Measurements from ENCODE around the gene TMEM131L. TPM values are rescaled to one million over a fixed set of nuclear protein-coding genes. Genes with fewer than 3 reads are reported as not detected.

TMEM131L gene
- total and polyA plus RNA-seq, 4 donors, result 4.9 to 41.3 (median 12.9) TPM

DNA sequence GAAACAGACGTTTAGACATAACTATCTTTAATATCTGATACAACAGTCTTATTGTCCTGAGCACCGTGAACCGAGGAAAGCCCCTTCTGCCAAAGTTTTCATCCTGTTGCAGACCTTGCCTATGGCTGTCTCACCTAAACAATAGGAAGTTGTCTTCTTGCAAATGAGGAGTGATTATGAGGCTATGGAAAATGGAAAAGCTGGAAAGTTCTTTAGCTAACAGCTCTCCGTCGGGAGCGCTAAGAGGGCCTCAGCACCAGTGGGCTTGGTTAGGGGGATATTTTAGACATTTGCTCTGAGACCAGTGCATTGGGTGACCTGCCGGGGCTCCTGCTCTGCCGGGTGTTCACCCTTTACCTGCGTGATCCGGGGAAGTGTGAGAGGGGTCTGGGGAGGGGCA lies 28.4 kb downstream of the TMEM131L start:
- peaks cover 5 to 12% (median 6%) of the 10 kb centered on the region in 4 donors for H3K4me1 ChIP-seq (ENCODE audit: control insufficient read depth in 4 of 4, insufficient read depth in 4 of 4, low read length in 3 of 4)
- 93% methylated on average over 10 of the region's 10 CpGs for WGBS
- H3K27me3 ChIP-seq (ENCODE audit: control insufficient read depth in 4 of 4, insufficient read depth in 4 of 4, low read length in 3 of 4), result no peaks in the 10 kb centered on the region
- no peaks in the 10 kb centered on the region for H3K36me3 ChIP-seq (ENCODE audit: control insufficient read depth in 4 of 4, insufficient read depth in 3 of 4, low read depth in 1 of 4, low read length in 3 of 4)
- H3K9me3 ChIP-seq (ENCODE audit: control insufficient read depth in 4 of 4, low read length in 3 of 4), result no peaks in the 10 kb centered on the region
- TF ChIP-seq HNF4A (conservative IDR thresholded peaks at IDR 0.05), result no peak
- TF ChIP-seq FOXA2 (IDR thresholded peaks at IDR 0.05), result no peak
- no peak for TF ChIP-seq SP1 (IDR thresholded peaks at IDR 0.05)
- no peak for TF ChIP-seq GABPA (IDR thresholded peaks at IDR 0.05 in 1 of 2, conservative IDR thresholded peaks at IDR 0.05 in 1 of 2)
- TF ChIP-seq NR2F2 (IDR thresholded peaks at IDR 0.05), result no peak
- no peak for TF ChIP-seq TAF1 (conservative IDR thresholded peaks at IDR 0.05)
- TF ChIP-seq, protein P1, sequence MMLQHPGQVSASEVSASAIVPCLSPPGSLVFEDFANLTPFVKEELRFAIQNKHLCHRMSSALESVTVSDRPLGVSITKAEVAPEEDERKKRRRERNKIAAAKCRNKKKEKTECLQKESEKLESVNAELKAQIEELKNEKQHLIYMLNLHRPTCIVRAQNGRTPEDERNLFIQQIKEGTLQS (IDR thresholded peaks at IDR 0.05), result no peak
- no peak for TF ChIP-seq JUND (IDR thresholded peaks at IDR 0.05)
- no peak for TF ChIP-seq HNF4G (IDR thresholded peaks at IDR 0.05)
- TF ChIP-seq, protein P2, sequence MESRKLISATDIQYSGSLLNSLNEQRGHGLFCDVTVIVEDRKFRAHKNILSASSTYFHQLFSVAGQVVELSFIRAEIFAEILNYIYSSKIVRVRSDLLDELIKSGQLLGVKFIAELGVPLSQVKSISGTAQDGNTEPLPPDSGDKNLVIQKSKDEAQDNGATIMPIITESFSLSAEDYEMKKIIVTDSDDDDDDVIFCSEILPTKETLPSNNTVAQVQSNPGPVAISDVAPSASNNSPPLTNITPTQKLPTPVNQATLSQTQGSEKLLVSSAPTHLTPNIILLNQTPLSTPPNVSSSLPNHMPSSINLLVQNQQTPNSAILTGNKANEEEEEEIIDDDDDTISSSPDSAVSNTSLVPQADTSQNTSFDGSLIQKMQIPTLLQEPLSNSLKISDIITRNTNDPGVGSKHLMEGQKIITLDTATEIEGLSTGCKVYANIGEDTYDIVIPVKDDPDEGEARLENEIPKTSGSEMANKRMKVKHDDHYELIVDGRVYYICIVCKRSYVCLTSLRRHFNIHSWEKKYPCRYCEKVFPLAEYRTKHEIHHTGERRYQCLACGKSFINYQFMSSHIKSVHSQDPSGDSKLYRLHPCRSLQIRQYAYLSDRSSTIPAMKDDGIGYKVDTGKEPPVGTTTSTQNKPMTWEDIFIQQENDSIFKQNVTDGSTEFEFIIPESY (IDR thresholded peaks at IDR 0.05), result no peak
- TF ChIP-seq, protein P3, sequence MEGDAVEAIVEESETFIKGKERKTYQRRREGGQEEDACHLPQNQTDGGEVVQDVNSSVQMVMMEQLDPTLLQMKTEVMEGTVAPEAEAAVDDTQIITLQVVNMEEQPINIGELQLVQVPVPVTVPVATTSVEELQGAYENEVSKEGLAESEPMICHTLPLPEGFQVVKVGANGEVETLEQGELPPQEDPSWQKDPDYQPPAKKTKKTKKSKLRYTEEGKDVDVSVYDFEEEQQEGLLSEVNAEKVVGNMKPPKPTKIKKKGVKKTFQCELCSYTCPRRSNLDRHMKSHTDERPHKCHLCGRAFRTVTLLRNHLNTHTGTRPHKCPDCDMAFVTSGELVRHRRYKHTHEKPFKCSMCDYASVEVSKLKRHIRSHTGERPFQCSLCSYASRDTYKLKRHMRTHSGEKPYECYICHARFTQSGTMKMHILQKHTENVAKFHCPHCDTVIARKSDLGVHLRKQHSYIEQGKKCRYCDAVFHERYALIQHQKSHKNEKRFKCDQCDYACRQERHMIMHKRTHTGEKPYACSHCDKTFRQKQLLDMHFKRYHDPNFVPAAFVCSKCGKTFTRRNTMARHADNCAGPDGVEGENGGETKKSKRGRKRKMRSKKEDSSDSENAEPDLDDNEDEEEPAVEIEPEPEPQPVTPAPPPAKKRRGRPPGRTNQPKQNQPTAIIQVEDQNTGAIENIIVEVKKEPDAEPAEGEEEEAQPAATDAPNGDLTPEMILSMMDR (IDR thresholded peaks at IDR 0.05; ENCODE audit: low read depth, low read length, missing input control), result no peak
- no peak for TF ChIP-seq EGR1 (IDR thresholded peaks at IDR 0.05; ENCODE audit: low read depth in 2 of 2)
- TF ChIP-seq YY1 (IDR thresholded peaks at IDR 0.05), result no peak
- TF ChIP-seq RXRA (IDR thresholded peaks at IDR 0.05), result no peak
- TF ChIP-seq, protein P4, sequence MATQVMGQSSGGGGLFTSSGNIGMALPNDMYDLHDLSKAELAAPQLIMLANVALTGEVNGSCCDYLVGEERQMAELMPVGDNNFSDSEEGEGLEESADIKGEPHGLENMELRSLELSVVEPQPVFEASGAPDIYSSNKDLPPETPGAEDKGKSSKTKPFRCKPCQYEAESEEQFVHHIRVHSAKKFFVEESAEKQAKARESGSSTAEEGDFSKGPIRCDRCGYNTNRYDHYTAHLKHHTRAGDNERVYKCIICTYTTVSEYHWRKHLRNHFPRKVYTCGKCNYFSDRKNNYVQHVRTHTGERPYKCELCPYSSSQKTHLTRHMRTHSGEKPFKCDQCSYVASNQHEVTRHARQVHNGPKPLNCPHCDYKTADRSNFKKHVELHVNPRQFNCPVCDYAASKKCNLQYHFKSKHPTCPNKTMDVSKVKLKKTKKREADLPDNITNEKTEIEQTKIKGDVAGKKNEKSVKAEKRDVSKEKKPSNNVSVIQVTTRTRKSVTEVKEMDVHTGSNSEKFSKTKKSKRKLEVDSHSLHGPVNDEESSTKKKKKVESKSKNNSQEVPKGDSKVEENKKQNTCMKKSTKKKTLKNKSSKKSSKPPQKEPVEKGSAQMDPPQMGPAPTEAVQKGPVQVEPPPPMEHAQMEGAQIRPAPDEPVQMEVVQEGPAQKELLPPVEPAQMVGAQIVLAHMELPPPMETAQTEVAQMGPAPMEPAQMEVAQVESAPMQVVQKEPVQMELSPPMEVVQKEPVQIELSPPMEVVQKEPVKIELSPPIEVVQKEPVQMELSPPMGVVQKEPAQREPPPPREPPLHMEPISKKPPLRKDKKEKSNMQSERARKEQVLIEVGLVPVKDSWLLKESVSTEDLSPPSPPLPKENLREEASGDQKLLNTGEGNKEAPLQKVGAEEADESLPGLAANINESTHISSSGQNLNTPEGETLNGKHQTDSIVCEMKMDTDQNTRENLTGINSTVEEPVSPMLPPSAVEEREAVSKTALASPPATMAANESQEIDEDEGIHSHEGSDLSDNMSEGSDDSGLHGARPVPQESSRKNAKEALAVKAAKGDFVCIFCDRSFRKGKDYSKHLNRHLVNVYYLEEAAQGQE (IDR thresholded peaks at IDR 0.05), result no peak
- no peak for TF ChIP-seq RAD21 (IDR thresholded peaks at IDR 0.05)
- no peak for TF ChIP-seq FOXA1 (IDR thresholded peaks at IDR 0.05)
- no peak overlapping the region for H3K27ac ChIP-seq (ENCODE audit: low read depth in 1 of 2, low read length in 2 of 2)
- no peak for DNase-seq (ENCODE audit: low spot score)
- H3K9ac ChIP-seq (ENCODE audit: low read depth in 1 of 2, low read length in 2 of 2), result no peak overlapping the region
- H3K4me3 ChIP-seq (ENCODE audit: low read depth in 1 of 3, low read length in 3 of 3), result no peak overlapping the region
